ENCODE results near the gene NAP1L4. TPM values are rescaled to one million over a fixed set of nuclear protein-coding genes. Genes with fewer than 3 reads are reported as not detected.

The NAP1L4 gene
- polyA plus RNA-seq, 1 donor from 2014 or later: 199 TPM

GRCh38 chr11:2912498-2912897, 79.6 kb downstream of the NAP1L4 start:
- Histone ChIP-seq H2AFZ (ENCODE audit: low read depth, low read length) (no peak overlapping the region), H3K9ac (ENCODE audit: low read length) (no peak overlapping the region), H4K20me1 (ENCODE audit: insufficient read depth) (no peaks in the 10 kb centered on the region), H3K27me3 (ENCODE audit: insufficient read depth, low read depth, low read length) (no peaks in the 10 kb centered on the region), H3K4me2 (ENCODE audit: low read length) (no peak overlapping the region), H3F3A (ENCODE audit: insufficient read depth, low read length, poor library complexity, severe bottlenecking) (no peaks in the 10 kb centered on the region), H3K27ac (ENCODE audit: low read length) (no peak overlapping the region), H3K9me2 (ENCODE audit: insufficient read depth, low read length) (no peaks in the 10 kb centered on the region), H3K79me2 (replicated peaks; ENCODE audit: insufficient read depth, low read length) (no peaks in the 10 kb centered on the region), H3K9me3 (ENCODE audit: low read length) (no peaks in the 10 kb centered on the region), H3K4me3 (ENCODE audit: low read length) (no peak overlapping the region), H3K36me3 (ENCODE audit: insufficient read depth, low read length) (no peaks in the 10 kb centered on the region)
- no peak for TF ChIP-seq EZH2 (IDR thresholded peaks at IDR 0.05; ENCODE audit: borderline replicate concordance, insufficient read depth, low read length, poor library complexity, severe bottlenecking)
- no peak for TF ChIP-seq POLR2AphosphoS5 (IDR thresholded peaks at IDR 0.05)
- no peak for TF ChIP-seq MXI1 (conservative IDR thresholded peaks at IDR 0.05; ENCODE audit: poor library complexity, severe bottlenecking)
- no peak for TF ChIP-seq REST (IDR thresholded peaks at IDR 0.05; ENCODE audit: borderline replicate concordance)
- TF ChIP-seq TAF1 (IDR thresholded peaks at IDR 0.05; ENCODE audit: low read depth): no peak
- no peak for TF ChIP-seq SMC3 (conservative IDR thresholded peaks at IDR 0.05; ENCODE audit: poor library complexity)
- TF ChIP-seq EP300 (conservative IDR thresholded peaks at IDR 0.05; ENCODE audit: poor library complexity, severe bottlenecking): no peak
- TF ChIP-seq, protein P1, sequence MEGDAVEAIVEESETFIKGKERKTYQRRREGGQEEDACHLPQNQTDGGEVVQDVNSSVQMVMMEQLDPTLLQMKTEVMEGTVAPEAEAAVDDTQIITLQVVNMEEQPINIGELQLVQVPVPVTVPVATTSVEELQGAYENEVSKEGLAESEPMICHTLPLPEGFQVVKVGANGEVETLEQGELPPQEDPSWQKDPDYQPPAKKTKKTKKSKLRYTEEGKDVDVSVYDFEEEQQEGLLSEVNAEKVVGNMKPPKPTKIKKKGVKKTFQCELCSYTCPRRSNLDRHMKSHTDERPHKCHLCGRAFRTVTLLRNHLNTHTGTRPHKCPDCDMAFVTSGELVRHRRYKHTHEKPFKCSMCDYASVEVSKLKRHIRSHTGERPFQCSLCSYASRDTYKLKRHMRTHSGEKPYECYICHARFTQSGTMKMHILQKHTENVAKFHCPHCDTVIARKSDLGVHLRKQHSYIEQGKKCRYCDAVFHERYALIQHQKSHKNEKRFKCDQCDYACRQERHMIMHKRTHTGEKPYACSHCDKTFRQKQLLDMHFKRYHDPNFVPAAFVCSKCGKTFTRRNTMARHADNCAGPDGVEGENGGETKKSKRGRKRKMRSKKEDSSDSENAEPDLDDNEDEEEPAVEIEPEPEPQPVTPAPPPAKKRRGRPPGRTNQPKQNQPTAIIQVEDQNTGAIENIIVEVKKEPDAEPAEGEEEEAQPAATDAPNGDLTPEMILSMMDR (IDR thresholded peaks at IDR 0.05; ENCODE audit: poor library complexity, severe bottlenecking): no peak
- TF ChIP-seq RAD21 (conservative IDR thresholded peaks at IDR 0.05): no peak

- H3F3A ChIP-seq (ENCODE audit: insufficient read depth, low read length, poor library complexity, severe bottlenecking): no peaks in the 10 kb centered on the region
- no peaks in the 10 kb centered on the region for H4K20me1 ChIP-seq (ENCODE audit: insufficient read depth)
- no peak for TF ChIP-seq MXI1 (conservative IDR thresholded peaks at IDR 0.05; ENCODE audit: poor library complexity, severe bottlenecking)
- TF ChIP-seq TAF1 (IDR thresholded peaks at IDR 0.05; ENCODE audit: low read depth): no peak
- no peak for TF ChIP-seq POLR2AphosphoS5 (IDR thresholded peaks at IDR 0.05)
- TF ChIP-seq, protein P1 (IDR thresholded peaks at IDR 0.05; ENCODE audit: poor library complexity, severe bottlenecking): no peak
- no peak for TF ChIP-seq EZH2 (IDR thresholded peaks at IDR 0.05; ENCODE audit: borderline replicate concordance, insufficient read depth, low read length, poor library complexity, severe bottlenecking)
- TF ChIP-seq EP300 (conservative IDR thresholded peaks at IDR 0.05; ENCODE audit: poor library complexity, severe bottlenecking): no peak
- no peak for TF ChIP-seq RAD21 (conservative IDR thresholded peaks at IDR 0.05)
- no peak for TF ChIP-seq SMC3 (conservative IDR thresholded peaks at IDR 0.05; ENCODE audit: poor library complexity)
- TF ChIP-seq REST (IDR thresholded peaks at IDR 0.05; ENCODE audit: borderline replicate concordance): no peak
- H3K79me2 ChIP-seq (replicated peaks; ENCODE audit: insufficient read depth, low read length): no peaks in the 10 kb centered on the region
- H3K36me3 ChIP-seq (ENCODE audit: insufficient read depth, low read length): no peaks in the 10 kb centered on the region
- H3K9ac ChIP-seq (ENCODE audit: low read length): no peak overlapping the region
- no peak overlapping the region for H3K4me3 ChIP-seq (ENCODE audit: low read length)
- H3K9me2 ChIP-seq (ENCODE audit: insufficient read depth, low read length): no peaks in the 10 kb centered on the region
- H3K9me3 ChIP-seq (ENCODE audit: low read length): no peaks in the 10 kb centered on the region
- H3K27me3 ChIP-seq (ENCODE audit: insufficient read depth, low read depth, low read length): no peaks in the 10 kb centered on the region
- H3K27ac ChIP-seq (ENCODE audit: low read length): no peak overlapping the region
- no peak overlapping the region for H2AFZ ChIP-seq (ENCODE audit: low read depth, low read length)
- no peak overlapping the region for H3K4me2 ChIP-seq (ENCODE audit: low read length)
Measured at GRCh38 chr11:2911785-2912391, 80.2 kb downstream of the NAP1L4 start.

Measured in neural cell (in vitro differentiated cells).